Breast epithelium (tissue), 4 donors: ENCODE data around the gene PIP5K1B. TPM values are rescaled to one million over a fixed set of nuclear protein-coding genes. Genes with fewer than 3 reads are reported as not detected.

Experiments used
- DNase-seq, 2 donors: peaks; one replicate each; pipeline ENCODE4 v3.0.0-alpha.2; 2019; ENCODE audit warnings: low spot score in 2 of 2
- H3K27ac ChIP-seq, 2 donors: fragments of 200-600 bp; sonication (generic) in 1 of 2; one replicate each; pipeline ENCODE4 v1.5.1; 2016 to 2019; ENCODE audit warnings: mild to moderate bottlenecking in 1 of 2
- H3K27me3 ChIP-seq, 2 donors: fragments of 200-600 bp; sonication (generic) in 1 of 2; one replicate each; pipeline versions ENCODE4 v1.5.1 to v1.6.0; 2017 to 2019; ENCODE audit warnings: control low read depth in 1 of 2, mild to moderate bottlenecking in 1 of 2
- H3K36me3 ChIP-seq: fragments of 200-600 bp; one replicate; pipeline ENCODE4 v1.5.1; 2019
- H3K4me1 ChIP-seq, 2 donors: fragments of 200-600 bp; sonication (generic); one replicate each; pipeline ENCODE4 v1.5.1; 2016 to 2019; ENCODE audit warnings: control low read depth in 1 of 2
- H3K4me3 ChIP-seq, 3 donors: fragments of 200-600 bp; sonication (generic); 1 replicate in 2 of 3; 2 replicates in 1 of 3; pipeline ENCODE4 v1.5.1; 2016 to 2019; ENCODE audit warnings: mild to moderate bottlenecking in 3 of 3, moderate library complexity in 2 of 3
- H3K9me3 ChIP-seq, 2 donors: fragments of 200-600 bp; sonication (generic) in 1 of 2; one replicate each; pipeline ENCODE4 v1.5.1; 2016 to 2019; ENCODE audit warnings: control low read depth in 1 of 2
- CTCF ChIP-seq, 3 donors: fragments of 450-650 bp; IDR thresholded peaks; one replicate each; pipeline ENCODE4 v1.5.1; 2016 to 2017; ENCODE audit warnings: antibody characterized with exemption in 3 of 3, mild to moderate bottlenecking in 3 of 3, moderate library complexity in 3 of 3
- POLR2A ChIP-seq: fragments of 450-650 bp; IDR thresholded peaks from one replicate; pipeline ENCODE4 v1.6.1; 2016; ENCODE audit warnings: antibody characterized with exemption, mild to moderate bottlenecking, moderate library complexity
- POLR2AphosphoS5 ChIP-seq, 3 donors: sonication (generic); formaldehyde crosslinking; IDR thresholded peaks; one replicate each; pipeline ENCODE4 v1.6.1; 2017; ENCODE audit warnings: antibody characterized with exemption in 3 of 3
- intact Hi-C: fragments of 100-400 bp; cut with DNase I; formaldehyde crosslinking; loops from one replicate; pipeline ENCODE4 v1.15.1; 2023; ENCODE audit warnings: low total_unique reads
- total RNA-seq, 3 donors: library from RNA; depleted of rRNA; stranded (reverse); fragments of >200 nt; gene quantifications; one replicate each; pipeline ENCODE4 v1.1.0, GENCODE V29; 2016

The PIP5K1B gene
- total RNA-seq, 3 donors from 2014 or later = 0.80 to 11.1 (median 9.8) TPM

DNA sequence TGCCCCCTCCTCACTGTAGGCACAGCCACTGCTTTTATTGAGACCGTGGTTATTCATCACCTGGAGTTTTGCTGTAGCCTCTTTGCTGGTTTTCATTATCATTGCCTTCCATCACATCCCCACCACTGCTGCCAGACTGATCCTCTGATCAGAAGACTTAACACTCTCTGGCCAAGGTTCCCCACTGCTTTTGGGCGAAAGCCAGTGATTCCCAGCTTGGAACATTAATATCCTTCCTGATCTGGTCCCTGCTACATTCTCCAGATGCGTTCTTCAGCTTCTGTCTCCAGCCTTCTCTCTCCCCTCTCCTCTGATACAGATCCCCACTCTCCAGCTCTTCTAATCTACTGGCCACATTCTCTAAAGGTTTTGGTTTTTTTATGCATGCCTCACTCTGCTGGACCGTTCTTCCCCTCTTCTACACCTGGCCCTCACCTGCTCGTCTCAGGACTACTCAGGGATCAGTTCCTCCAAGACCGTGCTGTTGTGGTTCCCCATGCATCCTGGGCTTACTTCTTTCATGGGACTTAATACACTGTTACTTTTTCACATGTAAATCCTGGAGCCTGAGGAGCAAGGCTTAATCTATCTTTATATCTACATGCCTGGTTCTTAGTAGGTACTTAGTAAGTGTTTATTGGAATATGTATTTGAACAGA, 193.9 kb downstream of the PIP5K1B start:
- H3K27ac ChIP-seq = no peak overlapping the region
- no peak for DNase-seq
- intact Hi-C loops = no loop called here
- H3K36me3 ChIP-seq = no peaks in the 10 kb centered on the region
- no peaks in the 10 kb centered on the region for H3K27me3 ChIP-seq
- H3K4me3 ChIP-seq = no peak overlapping the region
- no peaks in the 10 kb centered on the region for H3K4me1 ChIP-seq
- TF ChIP-seq POLR2AphosphoS5 (IDR thresholded peaks at IDR 0.05) (no peak), POLR2A (no peak), CTCF (IDR thresholded peaks at IDR 0.05) (no peak)
- H3K9me3 ChIP-seq = no peaks in the 10 kb centered on the region

- no peak for DNase-seq
- intact Hi-C loops = no loop called here
- H3K36me3 ChIP-seq = no peaks in the 10 kb centered on the region
Measured at GRCh38 chr9:68904454-68904853, 199.4 kb downstream of the PIP5K1B start.

DNA sequence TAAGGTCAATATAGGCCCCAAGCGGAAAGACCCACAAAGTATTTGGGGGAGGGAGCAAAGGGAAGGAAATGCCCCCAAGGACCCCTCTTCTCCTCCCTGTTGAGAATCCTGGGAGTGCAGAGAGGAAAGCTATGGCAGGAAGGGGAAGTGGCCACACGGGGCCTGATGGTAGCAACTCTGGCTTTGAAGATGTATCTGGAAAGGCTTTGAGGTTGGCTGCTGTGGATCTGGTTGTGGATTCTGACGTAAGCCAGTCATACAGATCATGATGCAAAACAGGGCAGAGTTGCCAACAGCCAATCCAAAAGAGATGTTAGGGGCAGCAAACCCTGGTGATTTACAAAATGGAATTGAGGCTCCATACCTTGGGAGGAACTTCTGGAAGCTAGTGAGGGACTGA, 200.1 kb downstream of the PIP5K1B start:
- intact Hi-C loops = no loop called here
- H3K9me3 ChIP-seq = no peaks in the 10 kb centered on the region
- no peaks in the 10 kb centered on the region for H3K36me3 ChIP-seq
- H3K27me3 ChIP-seq = no peaks in the 10 kb centered on the region
- DNase-seq = no peak
- H3K4me1 ChIP-seq = no peaks in the 10 kb centered on the region
- H3K27ac ChIP-seq = no peak overlapping the region
- TF ChIP-seq POLR2AphosphoS5 (IDR thresholded peaks at IDR 0.05) = no peak
- no peak for TF ChIP-seq POLR2A
- TF ChIP-seq CTCF (IDR thresholded peaks at IDR 0.05) = no peak
- H3K4me3 ChIP-seq = no peak overlapping the region

More at GRCh38 chr9:68904454-68904853, 199.4 kb downstream of the PIP5K1B start:
- H3K27ac ChIP-seq = no peak overlapping the region
- TF ChIP-seq POLR2AphosphoS5 (IDR thresholded peaks at IDR 0.05) = no peak
- TF ChIP-seq POLR2A = no peak
- no peak for TF ChIP-seq CTCF (IDR thresholded peaks at IDR 0.05)
- no peak overlapping the region for H3K4me3 ChIP-seq
- no peaks in the 10 kb centered on the region for H3K27me3 ChIP-seq
- H3K9me3 ChIP-seq = no peaks in the 10 kb centered on the region
- H3K4me1 ChIP-seq = no peaks in the 10 kb centered on the region

DNA sequence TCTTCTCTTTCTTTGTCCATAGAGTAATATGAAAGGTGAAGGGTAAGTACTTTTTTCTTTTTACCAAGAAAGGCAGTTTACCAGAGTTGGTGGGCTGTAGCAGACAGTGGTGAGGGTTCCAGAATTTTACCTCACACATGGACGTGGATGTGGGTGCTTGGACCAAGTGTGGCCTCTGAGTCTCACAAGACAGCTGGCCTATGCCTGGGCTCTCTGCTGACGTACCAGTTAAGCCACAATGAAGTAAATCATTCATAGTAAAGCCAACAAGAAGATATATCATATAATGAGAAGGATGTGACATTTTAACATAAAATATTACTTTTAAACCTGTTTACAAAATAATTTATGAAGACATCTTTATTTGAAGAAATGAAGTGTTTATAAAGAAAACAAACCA, 202.9 kb downstream of the PIP5K1B start:
- TF ChIP-seq CTCF (IDR thresholded peaks at IDR 0.05) (no peak), POLR2A (no peak), POLR2AphosphoS5 (IDR thresholded peaks at IDR 0.05) (no peak)
- no peaks in the 10 kb centered on the region for H3K27me3 ChIP-seq
- H3K4me3 ChIP-seq = no peak overlapping the region
- H3K9me3 ChIP-seq = no peaks in the 10 kb centered on the region
- intact Hi-C loops = no loop called here
- H3K27ac ChIP-seq = peak overlapping the region; percentile 57 to 75
- DNase-seq = no peak
- H3K36me3 ChIP-seq = no peaks in the 10 kb centered on the region
- no peaks in the 10 kb centered on the region for H3K4me1 ChIP-seq

DNA sequence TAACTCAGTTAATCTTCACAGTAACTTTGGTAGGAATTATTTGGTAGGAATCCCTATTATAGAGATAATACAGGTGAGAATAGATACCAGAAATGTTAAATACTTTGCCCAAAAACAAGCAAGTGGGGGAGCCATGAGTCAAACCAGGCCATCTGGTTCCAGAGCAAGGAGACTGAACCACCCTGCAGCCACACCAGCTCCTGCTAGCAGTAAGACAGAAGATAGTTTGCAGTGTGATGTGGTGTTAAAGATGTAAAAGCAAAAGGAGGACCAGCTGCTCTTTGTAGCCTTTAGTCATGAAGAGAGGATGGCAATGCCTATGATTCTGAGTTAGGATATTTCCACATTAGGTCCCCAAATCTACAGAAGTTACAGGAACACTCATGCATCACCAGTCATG, 207.5 kb downstream of the PIP5K1B start:
- TF ChIP-seq POLR2A = no peak
- TF ChIP-seq CTCF (IDR thresholded peaks at IDR 0.05) = no peak
- no peak for TF ChIP-seq POLR2AphosphoS5 (IDR thresholded peaks at IDR 0.05)
- peak overlapping the region in 1 of 2 donors; percentile 39 for H3K27ac ChIP-seq
- H3K4me3 ChIP-seq = no peak overlapping the region
- no peak for DNase-seq
- intact Hi-C loops = no loop called here
- H3K36me3 ChIP-seq = no peaks in the 10 kb centered on the region
- no peaks in the 10 kb centered on the region for H3K27me3 ChIP-seq
- H3K4me1 ChIP-seq = no peaks in the 10 kb centered on the region
- H3K9me3 ChIP-seq = no peaks in the 10 kb centered on the region
